Measurements from ENCODE around the gene MROH7. TPM values are rescaled to one million over a fixed set of nuclear protein-coding genes. Genes with fewer than 3 reads are reported as not detected.

Gene MROH7
- total RNA-seq, 4 donors from 2014 or later: 22.3 to 64.2 (median 35.5) TPM

DNA sequence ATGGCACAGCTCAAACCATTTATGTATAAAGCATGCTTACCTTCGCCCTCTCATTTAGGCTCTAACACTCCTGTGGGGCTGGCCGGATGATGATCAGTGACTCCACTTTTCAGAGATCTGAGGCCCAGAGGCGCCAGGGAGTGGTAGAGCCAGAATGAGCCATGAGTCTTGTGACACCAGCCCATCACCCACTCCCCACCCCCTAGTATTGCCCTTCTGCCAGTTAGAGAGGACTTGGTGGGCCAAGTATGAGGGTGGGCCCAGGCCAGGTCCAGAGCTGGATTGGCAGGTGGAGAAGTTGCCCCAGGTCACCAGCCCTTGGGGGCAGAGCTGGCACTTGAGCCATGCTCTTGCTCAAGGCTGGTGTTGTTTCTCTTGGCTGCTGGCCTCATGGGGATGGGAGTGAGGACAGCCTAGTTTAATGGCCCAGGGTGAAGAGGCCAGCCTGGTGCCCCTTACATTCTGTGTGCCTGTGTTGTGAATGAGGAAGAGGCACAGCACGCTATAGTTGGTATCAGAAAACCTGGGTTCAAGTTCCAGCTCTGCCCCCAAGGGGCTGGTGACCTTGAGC lies 43.8 kb downstream of the MROH7 start:
- Histone ChIP-seq H3K36me3 (peaks cover 0 to 5% (median 0%) of the 10 kb centered on the region in 3 donors), H3K4me1 (no peaks in the 10 kb centered on the region), H3K27ac (no peak overlapping the region), H3K27me3 (no peaks in the 10 kb centered on the region), H3K4me3 (no peak overlapping the region), H3K9me3 (no peaks in the 10 kb centered on the region)
- TF ChIP-seq, protein P1, sequence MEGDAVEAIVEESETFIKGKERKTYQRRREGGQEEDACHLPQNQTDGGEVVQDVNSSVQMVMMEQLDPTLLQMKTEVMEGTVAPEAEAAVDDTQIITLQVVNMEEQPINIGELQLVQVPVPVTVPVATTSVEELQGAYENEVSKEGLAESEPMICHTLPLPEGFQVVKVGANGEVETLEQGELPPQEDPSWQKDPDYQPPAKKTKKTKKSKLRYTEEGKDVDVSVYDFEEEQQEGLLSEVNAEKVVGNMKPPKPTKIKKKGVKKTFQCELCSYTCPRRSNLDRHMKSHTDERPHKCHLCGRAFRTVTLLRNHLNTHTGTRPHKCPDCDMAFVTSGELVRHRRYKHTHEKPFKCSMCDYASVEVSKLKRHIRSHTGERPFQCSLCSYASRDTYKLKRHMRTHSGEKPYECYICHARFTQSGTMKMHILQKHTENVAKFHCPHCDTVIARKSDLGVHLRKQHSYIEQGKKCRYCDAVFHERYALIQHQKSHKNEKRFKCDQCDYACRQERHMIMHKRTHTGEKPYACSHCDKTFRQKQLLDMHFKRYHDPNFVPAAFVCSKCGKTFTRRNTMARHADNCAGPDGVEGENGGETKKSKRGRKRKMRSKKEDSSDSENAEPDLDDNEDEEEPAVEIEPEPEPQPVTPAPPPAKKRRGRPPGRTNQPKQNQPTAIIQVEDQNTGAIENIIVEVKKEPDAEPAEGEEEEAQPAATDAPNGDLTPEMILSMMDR (IDR thresholded peaks at IDR 0.05): no peak
- TF ChIP-seq POLR2A (IDR thresholded peaks at IDR 0.05): no peak
- DNase-seq: no peak

DNA sequence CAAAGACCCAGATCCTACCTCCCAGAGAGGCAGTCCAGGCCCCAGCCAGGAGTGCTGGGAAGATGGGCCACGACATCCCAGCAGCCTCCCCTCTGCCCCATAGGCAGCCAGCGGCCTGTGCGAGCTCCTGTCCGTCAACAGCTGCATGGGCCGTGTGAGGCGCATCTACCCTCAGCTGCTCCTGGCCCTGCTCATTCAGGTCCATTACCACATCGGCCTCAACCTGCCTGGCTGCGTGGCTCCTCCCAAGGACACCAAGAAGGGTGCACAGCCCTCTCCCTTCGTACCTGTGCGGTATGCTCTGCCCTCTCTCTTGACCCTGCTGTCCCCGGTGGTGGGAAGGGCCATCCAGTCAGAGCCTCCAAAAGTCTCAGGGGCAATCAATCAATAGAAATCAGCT lies 44.6 kb downstream of the MROH7 start:
- Histone ChIP-seq H3K4me1 (no peaks in the 10 kb centered on the region), H3K4me3 (no peak overlapping the region), H3K9me3 (no peaks in the 10 kb centered on the region), H3K27me3 (no peaks in the 10 kb centered on the region), H3K27ac (no peak overlapping the region), H3K36me3 (peaks cover 0 to 5% (median 0%) of the 10 kb centered on the region in 3 donors)
- TF ChIP-seq, protein P1 (IDR thresholded peaks at IDR 0.05): no peak
- no peak for TF ChIP-seq POLR2A (IDR thresholded peaks at IDR 0.05)
- DNase-seq: no peak

DNA sequence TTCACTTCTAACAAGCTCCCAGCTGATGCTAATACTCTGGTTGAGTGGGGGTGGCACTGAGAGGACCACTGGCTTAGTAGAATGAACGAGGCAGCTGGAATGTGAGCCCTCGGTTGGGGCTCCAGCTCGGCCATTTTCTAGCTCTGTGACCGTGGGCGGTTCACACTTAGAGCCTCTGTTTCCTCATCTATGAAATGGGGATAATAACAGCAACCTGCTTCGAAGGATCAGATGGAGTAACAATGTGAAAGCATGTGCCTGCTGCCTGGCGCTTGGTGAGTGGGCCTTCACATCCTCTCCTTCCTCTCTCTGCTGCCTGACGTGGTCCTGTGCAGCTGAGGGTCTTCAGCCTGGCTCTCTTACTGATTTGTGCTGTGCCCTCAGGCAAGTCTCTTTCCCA lies 53.2 kb downstream of the MROH7 start:
- TF ChIP-seq POLR2A (IDR thresholded peaks at IDR 0.05): no peak
- TF ChIP-seq, protein P1 (IDR thresholded peaks at IDR 0.05): no peak
- Histone ChIP-seq H3K36me3 (no peaks in the 10 kb centered on the region), H3K27me3 (no peaks in the 10 kb centered on the region), H3K9me3 (no peaks in the 10 kb centered on the region), H3K27ac (no peak overlapping the region), H3K4me1 (no peaks in the 10 kb centered on the region), H3K4me3 (no peak overlapping the region)
- DNase-seq: no peak

DNA sequence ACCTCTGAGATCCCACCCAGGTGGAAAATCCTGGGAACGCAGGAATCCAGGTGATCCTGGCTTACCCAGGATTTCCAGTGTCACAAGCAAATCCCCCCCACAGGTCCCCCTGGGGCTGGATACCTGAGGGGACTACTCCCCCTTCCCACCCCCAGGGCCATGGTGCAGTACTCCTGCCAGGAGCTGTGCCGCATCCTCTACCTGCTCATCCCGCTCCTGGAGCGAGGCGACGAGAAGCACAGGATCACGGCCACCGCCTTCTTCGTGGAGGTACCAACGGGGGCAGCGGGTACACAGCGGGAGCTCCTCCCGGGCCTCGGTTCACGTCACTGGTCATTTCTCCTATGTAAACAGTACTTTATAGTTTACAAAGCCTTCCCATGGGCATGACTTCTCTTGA lies 53.6 kb downstream of the MROH7 start:
- no peak overlapping the region for H3K27ac ChIP-seq
- H3K27me3 ChIP-seq: no peaks in the 10 kb centered on the region
- DNase-seq: no peak
- no peak overlapping the region for H3K4me3 ChIP-seq
- no peaks in the 10 kb centered on the region for H3K4me1 ChIP-seq
- H3K36me3 ChIP-seq: no peaks in the 10 kb centered on the region
- H3K9me3 ChIP-seq: no peaks in the 10 kb centered on the region
- TF ChIP-seq POLR2A (IDR thresholded peaks at IDR 0.05): no peak
- TF ChIP-seq, protein P1 (IDR thresholded peaks at IDR 0.05): no peak

DNA sequence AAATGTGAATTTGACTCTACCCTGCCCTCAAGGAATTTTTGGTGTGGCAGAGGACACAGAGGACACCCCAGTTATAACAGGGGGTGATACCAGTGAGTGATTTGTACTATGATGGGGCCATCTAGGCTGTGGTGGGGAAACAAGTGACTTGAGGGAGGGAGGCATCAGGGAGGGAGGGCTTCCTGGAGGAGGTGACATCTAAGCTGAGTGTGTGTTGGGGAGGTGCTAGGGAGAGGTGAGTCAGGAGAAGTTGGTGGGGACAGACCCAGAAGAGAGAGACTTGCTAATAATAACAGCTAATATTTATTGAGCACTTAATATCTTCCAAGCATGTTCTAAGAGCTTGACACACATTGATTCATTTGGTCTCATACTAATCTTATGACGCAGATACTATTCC lies 54.2 kb downstream of the MROH7 start:
- no peaks in the 10 kb centered on the region for H3K27me3 ChIP-seq
- no peak for DNase-seq
- no peak overlapping the region for H3K27ac ChIP-seq
- H3K4me3 ChIP-seq: no peak overlapping the region
- TF ChIP-seq, protein P1 (IDR thresholded peaks at IDR 0.05): no peak
- no peak for TF ChIP-seq POLR2A (IDR thresholded peaks at IDR 0.05)
- no peaks in the 10 kb centered on the region for H3K36me3 ChIP-seq
- H3K4me1 ChIP-seq: no peaks in the 10 kb centered on the region
- no peaks in the 10 kb centered on the region for H3K9me3 ChIP-seq

DNA sequence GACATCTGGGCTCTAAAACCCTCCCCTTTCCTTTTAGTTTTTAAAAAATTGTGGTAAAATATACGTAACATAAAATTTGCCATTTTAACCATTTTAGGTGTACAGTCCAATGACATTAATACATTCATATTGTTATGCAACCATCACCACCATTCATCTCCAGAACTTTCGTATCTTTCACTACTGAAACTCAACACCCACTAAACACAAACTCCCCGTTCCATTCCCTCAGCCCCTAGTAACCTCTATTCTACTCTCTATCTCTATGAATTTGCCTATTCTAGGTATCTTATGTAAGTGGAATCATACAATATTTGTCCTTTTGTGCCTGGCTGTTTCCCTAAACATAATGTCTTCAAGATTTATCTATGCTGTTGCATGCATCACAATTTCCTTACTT lies 54.7 kb downstream of the MROH7 start:
- no peaks in the 10 kb centered on the region for H3K36me3 ChIP-seq
- H3K27me3 ChIP-seq: no peaks in the 10 kb centered on the region
- H3K4me3 ChIP-seq: no peak overlapping the region
- no peak for DNase-seq
- no peaks in the 10 kb centered on the region for H3K4me1 ChIP-seq
- no peak for TF ChIP-seq POLR2A (IDR thresholded peaks at IDR 0.05)
- TF ChIP-seq, protein P1 (IDR thresholded peaks at IDR 0.05): no peak
- no peak overlapping the region for H3K27ac ChIP-seq
- H3K9me3 ChIP-seq: no peaks in the 10 kb centered on the region
